IPS-18c (cell line): ENCODE results near the gene HADHB.

Source experiments
- H3K4me3 ChIP-seq: 2 replicates; pipeline ENCODE4 v1.7.0; 2013; ENCODE audit warnings: low read depth, mild to moderate bottlenecking, low read length, moderate library complexity; ENCODE audit not compliant: insufficient read depth
- H3K9me3 ChIP-seq: one replicate; pipeline ENCODE4 v1.6.1; 2013; ENCODE audit warnings: mild to moderate bottlenecking, low read length, moderate library complexity; ENCODE audit not compliant: control insufficient read depth, insufficient read depth

Gene HADHB

GRCh38 chr2:26244309-26245230, at the start of gene HADHB, which contains the start of gene HADHA:
HADHB (plus strand) TSS chr2:26244939; CDS start chr2:26254255, 9,316 bp downstream.
HADHA (minus strand) TSS chr2:26244632; CDS start chr2:26244596, 36 bp downstream.
- Histone ChIP-seq H3K4me3 (peak within 1 kb of the TSS; percentile 96), H3K9me3 (no peaks in the 10 kb centered on the region)

GRCh38 chr2:26195040-26195984, 49.4 kb upstream of the HADHB start:
- H3K4me3 ChIP-seq, result no peak overlapping the region
- no peaks in the 10 kb centered on the region for H3K9me3 ChIP-seq

GRCh38 chr2:26196683-26197418, 47.9 kb upstream of the HADHB start:
- no peaks in the 10 kb centered on the region for H3K9me3 ChIP-seq

GRCh38 chr2:26197516-26197915, 47.2 kb upstream of the HADHB start:
- H3K4me3 ChIP-seq, result no peak overlapping the region
- H3K9me3 ChIP-seq, result no peaks in the 10 kb centered on the region

More at GRCh38 chr2:26196683-26197418, 47.9 kb upstream of the HADHB start:
- no peak overlapping the region for H3K4me3 ChIP-seq

GRCh38 chr2:26202981-26203490, 41.7 kb upstream of the HADHB start:
- Histone ChIP-seq H3K4me3 (no peak overlapping the region), H3K9me3 (no peaks in the 10 kb centered on the region)

- H3K4me3 ChIP-seq, result no peak overlapping the region
- H3K9me3 ChIP-seq, result no peaks in the 10 kb centered on the region
Measured at GRCh38 chr2:26203906-26204305, 40.8 kb upstream of the HADHB start.

- Histone ChIP-seq H3K4me3 (no peak overlapping the region), H3K9me3 (no peaks in the 10 kb centered on the region)
Measured at GRCh38 chr2:26212011-26212410, 32.7 kb upstream of the HADHB start.

GRCh38 chr2:26214759-26215158, 30.0 kb upstream of the HADHB start:
- H3K9me3 ChIP-seq, result no peaks in the 10 kb centered on the region
- H3K4me3 ChIP-seq, result no peak overlapping the region

GRCh38 chr2:26215833-26216232, 28.9 kb upstream of the HADHB start:
- H3K9me3 ChIP-seq, result no peaks in the 10 kb centered on the region

GRCh38 chr2:26216587-26216986, 28.2 kb upstream of the HADHB start:
- Histone ChIP-seq H3K9me3 (no peaks in the 10 kb centered on the region), H3K4me3 (no peak overlapping the region)

More at GRCh38 chr2:26215833-26216232, 28.9 kb upstream of the HADHB start:
- no peak overlapping the region for H3K4me3 ChIP-seq

- no peaks in the 10 kb centered on the region for H3K9me3 ChIP-seq
- no peak overlapping the region for H3K4me3 ChIP-seq
Measured at GRCh38 chr2:26217720-26218119, 27.0 kb upstream of the HADHB start.

GRCh38 chr2:26223018-26223417, 21.7 kb upstream of the HADHB start:
- Histone ChIP-seq H3K4me3 (no peak overlapping the region), H3K9me3 (no peaks in the 10 kb centered on the region)

GRCh38 chr2:26224095-26224494, 20.6 kb upstream of the HADHB start:
- Histone ChIP-seq H3K4me3 (no peak overlapping the region), H3K9me3 (no peaks in the 10 kb centered on the region)

- H3K9me3 ChIP-seq, result no peaks in the 10 kb centered on the region
- H3K4me3 ChIP-seq, result no peak overlapping the region
Measured at GRCh38 chr2:26229595-26229994, 15.1 kb upstream of the HADHB start.

- no peak overlapping the region for H3K4me3 ChIP-seq
- H3K9me3 ChIP-seq, result no peaks in the 10 kb centered on the region
Measured at GRCh38 chr2:26230806-26231205, 13.9 kb upstream of the HADHB start.

- Histone ChIP-seq H3K9me3 (no peaks in the 10 kb centered on the region), H3K4me3 (no peak overlapping the region)
Measured at GRCh38 chr2:26235089-26235488, 9.7 kb upstream of the HADHB start.

- H3K4me3 ChIP-seq, result no peak overlapping the region
- no peaks in the 10 kb centered on the region for H3K9me3 ChIP-seq
Measured at GRCh38 chr2:26237868-26238267, 6.9 kb upstream of the HADHB start.
